Amygdala (tissue), 56 donors: ENCODE results near the gene MAP3K10.
"Not testable (repeated sequence)": the region's sequence is repeated elsewhere in the genome, so short reads cannot be mapped to it uniquely, and the experiment has no call there.

Experiments
- DNase-seq, 56 donors: peaks; one replicate each; lab custom pipeline; 2025; lab: John Stamatoyannopoulos, UW

The MAP3K10 gene

DNA sequence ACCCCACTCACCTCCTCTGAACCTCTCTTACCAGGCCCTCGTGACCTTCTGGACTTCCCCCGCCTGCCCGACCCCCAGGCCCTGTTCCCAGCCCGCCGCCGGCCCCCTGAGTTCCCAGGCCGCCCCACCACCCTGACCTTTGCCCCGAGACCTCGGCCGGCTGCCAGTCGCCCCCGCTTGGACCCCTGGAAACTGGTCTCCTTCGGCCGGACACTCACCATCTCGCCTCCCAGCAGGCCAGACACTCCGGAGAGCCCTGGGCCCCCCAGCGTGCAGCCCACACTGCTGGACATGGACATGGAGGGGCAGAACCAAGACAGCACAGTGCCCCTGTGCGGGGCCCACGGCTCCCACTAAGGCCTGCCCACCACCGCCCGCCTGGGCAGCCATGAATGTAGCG lies 23.7 kb downstream of the MAP3K10 start:
- DNase-seq, result no peak

DNA sequence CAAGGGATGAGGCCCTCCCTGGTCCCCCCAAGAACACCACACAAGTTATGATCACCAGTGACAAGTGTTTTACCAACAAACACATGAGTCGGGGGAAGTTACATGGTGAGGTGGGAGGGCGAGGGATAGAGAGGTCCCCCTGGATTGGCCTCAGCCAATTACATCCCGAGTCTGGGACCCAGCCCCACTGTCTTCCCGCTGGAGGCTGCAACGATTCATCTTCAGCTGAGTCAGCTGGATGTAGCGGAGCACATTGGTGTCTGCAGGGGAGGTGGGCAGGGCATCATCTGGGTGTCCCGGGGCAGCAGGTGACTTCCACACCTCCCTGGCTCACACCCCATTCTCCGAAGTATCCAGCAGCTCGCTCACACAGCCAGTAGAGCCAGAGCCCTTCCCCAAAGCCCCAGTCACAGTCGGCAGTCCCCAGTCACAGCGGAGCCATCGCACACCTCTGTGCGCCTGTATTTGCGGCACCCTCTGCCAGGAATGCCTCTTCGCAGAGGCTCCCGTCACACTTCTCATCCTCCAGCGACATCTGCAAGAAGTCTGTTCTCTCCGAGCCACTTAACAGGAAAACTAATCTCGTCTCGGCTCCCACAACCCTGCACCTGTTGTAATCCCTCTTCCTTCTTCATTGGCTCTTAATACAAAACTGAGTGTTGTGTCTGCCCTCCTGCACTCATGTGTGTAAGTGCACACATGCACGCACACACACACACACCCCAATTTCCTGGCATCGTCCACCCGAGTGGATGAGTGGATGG lies 25.0 kb downstream of the MAP3K10 start:
- DNase-seq, result peak in 1 of 56 donors; percentile 14

DNA sequence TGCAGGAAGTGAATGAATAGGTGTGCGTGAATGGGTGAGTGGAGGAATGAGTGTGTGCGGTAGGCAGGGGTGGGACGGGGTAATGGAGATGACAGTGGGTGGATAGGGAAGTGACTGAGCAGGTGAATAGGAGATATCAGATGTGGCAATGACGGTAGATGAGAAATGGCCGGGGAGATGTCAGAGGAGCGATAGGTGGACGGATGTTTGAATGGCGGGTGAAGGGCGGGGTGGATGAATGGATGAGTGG lies 25.5 kb downstream of the MAP3K10 start:
- DNase-seq, result no peak

DNA sequence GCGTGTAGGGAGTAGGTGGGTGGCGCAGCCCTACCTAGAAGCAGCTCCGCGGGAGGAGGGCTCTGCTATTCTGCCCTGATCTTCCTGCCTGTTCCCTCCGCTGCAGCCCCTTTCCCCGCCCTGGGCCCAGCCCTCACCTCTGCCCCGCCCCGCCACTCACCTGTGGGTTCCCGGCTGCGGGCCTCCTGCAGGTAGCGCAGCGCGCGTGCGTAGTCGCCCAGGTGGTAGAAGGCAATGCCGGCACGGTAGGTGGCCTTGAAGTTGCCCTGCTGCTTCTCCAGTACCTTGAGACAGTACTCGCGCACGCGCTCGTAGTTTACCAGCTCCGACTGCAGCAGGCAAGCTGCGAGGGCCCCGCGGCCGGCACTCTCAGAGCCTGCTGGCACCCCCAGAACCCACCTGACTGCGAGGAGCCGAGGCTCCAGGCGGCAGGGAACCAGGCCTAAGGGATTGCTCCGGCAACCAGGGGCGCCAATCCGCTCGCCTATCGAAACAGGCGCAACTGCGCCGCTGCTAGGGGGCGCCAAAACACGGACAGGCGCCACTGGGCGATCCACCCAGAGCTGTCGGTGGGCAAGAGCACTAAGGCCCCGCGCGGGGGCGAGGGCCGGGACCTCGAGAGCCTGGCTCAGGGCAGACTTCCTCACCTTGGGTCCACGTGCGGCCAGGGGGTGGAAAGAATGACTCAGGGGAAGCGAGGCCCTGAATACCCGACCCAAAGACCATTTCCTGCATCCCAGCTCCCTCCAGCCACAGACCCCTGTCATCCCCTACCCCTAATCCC lies 26.0 kb downstream of the MAP3K10 start:
- DNase-seq, result peak in 9 of 56 donors; percentile 8 to 44 (median 24)

DNA sequence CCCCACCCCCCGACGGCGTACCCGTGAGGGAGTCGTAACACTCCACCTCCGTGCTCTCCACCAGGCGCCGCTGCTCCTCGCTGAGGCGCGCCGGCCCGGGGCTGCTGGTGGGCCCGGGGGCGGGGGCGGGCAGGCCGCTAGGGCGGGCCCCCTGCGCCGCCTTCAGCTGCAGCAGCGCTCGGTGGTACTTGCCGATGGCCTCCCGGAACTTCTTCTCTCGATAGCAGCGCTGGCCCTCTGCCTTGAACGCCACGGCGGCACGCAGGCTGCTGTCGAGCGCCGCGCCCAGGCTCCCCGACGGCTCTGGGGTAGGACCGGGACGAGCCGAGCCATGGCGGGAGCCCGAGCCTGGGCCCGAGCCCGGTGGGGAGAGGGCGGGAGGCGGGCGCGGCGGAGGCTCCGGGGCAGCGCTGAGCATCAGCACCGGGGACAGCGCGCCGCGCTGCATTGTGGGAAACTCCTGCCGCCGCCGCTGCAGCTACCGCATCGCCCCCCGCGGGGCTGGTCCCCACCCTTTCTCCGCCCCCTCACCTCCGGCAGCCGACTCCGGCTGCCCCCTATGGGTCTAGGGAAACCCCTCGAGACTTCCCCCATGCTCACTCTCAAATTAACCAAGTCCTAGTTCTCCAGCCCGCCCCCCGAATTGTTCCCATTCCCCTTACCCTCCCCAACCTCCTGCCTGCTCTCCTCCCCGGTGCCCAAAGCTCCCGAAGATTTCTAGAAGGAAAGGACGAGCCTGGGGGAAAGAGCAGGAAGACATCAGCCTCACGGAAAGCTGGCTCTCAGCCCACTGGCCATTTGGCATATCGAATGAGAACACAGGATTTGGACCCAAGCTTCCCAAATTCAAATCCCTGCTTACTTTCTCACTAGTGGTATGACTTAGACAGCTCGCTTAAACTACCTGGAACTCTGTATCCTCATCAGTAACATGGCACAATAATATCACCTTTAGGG lies 27.0 kb downstream of the MAP3K10 start, which contains the start of gene TTC9B:
Gene TTC9B, minus strand, starts transcription at position 451 of the 957 bp plus-strand sequence. Its CDS starts 3 bp downstream, at position 448.
- DNase-seq, result peak in 31 of 56 donors; percentile 12 to 75 (median 35)

DNA sequence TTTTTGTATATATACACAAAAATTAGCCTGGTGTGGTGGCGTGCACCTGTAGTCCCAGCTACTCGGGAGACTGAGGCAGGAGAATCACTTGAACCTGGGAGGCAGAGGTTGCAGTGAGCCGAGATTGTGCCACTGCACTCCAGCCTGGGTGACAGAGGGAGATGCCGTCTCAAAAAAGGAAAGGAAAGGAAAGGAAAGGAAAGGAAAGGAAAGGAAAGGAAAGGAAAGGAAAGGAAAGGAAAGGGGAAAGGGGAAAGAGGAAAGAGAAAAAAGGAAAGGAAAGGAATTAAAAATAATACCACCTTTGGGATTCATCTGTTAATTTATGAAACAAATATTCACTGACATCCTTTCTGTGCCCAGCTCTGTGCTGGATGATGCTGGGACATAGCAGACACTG lies 27.8 kb downstream of the MAP3K10 start:
- not testable (repeated sequence) for DNase-seq

DNA sequence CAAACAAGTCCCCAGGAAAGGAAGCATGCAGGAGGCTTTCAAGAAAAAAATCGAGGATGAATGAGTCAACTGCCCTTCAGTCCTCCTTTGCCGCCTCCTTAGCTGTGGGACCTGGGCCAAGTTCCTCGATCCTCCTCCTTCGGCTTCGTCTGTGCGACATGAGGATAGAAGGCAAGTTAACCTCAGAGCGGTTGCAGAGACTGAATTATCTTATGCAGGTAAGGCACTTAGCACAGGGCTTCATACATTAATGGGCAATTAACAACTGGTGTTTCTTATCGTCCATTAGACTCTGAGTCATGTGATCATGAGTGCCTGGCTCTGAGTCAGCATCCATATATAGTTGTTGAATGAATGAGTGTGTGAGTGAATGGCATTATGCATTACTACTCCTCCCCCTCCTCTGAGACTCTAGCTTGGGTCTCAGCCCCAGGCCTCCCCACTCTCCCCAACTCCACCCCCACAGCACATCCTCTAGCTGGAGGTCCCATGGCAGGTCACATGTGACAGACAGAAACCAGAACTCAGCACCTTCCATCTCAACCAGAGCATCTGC lies 28.6 kb downstream of the MAP3K10 start:
- peak in 7 of 56 donors; percentile 5 to 71 (median 21) for DNase-seq

DNA sequence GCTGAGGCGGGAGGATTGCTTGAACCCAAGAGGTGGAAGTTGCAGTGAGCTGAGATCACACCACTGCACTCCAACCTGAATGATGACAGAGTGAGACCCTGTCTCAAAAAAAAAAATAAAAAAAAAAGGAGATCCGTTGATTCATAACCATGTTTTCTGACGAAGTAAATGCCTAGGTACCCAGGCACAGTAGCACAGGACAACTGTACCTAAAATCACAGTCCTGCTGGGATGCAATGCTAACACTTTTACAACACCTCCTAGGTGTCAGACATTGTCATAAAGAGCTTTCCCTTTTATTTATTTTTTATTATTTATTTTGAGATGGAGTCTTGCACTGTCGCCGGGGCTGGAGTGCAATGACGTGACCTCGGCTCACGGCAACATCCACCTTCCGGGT lies 29.4 kb downstream of the MAP3K10 start:
- DNase-seq, result no peak

DNA sequence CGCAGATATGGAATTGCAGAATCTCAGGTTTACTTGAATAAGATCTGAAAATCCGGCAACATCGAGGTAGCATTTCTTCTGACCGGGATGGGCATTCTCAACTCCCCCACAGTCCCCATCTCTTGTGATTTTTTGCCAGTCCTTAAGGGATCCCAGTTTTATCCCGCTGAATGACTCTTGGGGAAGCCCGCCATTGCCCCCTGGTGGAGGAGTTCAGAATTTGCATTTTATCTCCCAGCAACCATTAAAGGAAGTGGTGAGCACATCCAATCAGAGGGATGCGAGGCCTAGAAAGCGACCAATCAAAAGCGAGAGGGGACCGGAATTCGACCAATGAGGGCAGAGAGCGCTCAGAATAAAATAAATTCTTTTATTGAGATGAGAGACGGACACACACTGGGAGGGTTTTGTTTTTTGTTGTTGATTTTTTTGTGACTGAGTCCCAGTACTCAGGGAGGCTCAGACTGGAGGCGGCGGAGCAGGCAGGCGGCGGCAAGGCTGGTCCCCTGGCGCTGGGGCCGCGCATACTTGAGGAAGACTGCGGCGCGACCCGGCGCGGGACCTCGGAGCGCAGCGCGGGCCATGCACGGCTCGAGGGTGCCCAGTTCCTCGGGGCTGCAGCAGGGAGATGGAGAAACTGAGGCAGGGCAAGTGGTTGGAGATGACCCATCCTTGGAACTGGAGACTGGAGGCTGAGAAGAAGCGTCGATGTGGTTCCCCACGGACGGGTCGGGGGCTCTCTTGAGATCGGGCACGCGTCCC lies 30.8 kb downstream of the MAP3K10 start:
- DNase-seq, result peak in 55 of 56 donors; percentile 19 to 90 (median 66)

DNA sequence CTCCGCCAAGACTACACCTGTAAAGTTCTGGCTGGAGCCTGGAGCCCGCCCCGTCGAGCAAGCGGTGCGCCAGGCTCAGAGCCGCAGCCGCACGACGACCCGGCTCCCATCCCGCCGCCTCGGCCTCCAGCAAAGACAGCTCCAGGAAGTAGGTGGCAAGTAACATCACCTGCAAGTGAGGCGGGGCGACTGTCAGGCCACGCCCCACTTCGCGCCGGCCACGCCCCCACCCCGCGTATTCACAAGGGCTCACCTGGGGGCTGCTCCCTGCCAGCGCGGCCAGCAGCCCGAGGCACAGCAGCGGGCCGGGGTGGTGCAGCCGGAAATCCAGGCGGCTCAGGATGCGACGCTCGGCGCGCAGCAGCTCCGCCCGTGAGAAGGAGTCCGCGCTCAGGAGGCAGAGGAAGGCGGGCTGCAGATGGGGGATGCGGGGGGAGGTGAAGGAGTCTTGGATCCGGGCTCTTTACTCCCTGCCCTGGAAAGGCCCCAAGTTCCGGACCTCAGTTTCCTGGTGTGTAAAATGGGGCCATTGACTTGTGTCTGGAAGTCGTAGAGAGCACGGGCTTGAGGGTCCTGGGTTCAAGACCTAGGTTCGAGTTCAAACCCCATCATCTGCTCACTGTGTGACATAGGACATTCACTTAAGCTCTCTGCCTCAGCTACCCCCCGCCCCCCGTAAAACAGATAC lies 32.1 kb downstream of the MAP3K10 start:
- no peak for DNase-seq

DNA sequence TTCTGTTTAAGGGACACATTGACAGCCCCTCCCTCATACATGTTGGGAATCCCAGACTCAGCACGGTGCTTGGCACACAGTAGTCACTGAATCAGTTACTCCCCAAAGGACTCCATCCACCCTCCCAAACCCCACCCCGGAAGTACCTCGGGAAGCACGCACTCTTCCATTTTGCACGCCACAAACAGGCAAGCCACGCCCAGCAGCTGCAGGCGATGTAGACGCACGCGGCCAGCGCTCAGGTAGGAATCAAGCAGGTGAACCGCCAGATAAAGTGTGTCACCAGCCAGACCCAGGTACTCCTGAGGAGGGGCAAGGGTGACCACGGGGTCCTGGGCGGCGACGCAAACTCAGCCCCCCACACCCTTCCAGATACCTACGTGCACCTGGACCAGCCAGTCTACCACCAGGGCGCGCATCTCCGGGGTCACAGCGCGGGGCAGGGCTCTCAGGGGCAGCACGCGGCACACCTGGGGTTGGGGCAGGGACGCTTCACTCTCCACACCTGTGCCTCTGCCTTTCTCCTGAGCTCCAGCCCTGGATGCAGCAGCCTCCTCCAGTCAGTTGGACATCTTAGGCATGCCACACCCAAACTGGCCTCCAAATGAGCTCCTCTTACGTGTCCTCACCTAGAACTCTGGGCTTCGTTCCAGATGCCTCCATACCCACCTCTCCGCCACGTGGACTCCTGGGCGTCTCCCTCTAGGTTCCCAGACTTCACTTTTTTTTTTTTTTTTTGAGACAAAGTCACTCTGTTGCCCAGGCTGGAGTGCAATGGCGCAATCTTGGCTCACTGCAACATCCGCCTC lies 33.3 kb downstream of the MAP3K10 start:
- DNase-seq, result no peak

DNA sequence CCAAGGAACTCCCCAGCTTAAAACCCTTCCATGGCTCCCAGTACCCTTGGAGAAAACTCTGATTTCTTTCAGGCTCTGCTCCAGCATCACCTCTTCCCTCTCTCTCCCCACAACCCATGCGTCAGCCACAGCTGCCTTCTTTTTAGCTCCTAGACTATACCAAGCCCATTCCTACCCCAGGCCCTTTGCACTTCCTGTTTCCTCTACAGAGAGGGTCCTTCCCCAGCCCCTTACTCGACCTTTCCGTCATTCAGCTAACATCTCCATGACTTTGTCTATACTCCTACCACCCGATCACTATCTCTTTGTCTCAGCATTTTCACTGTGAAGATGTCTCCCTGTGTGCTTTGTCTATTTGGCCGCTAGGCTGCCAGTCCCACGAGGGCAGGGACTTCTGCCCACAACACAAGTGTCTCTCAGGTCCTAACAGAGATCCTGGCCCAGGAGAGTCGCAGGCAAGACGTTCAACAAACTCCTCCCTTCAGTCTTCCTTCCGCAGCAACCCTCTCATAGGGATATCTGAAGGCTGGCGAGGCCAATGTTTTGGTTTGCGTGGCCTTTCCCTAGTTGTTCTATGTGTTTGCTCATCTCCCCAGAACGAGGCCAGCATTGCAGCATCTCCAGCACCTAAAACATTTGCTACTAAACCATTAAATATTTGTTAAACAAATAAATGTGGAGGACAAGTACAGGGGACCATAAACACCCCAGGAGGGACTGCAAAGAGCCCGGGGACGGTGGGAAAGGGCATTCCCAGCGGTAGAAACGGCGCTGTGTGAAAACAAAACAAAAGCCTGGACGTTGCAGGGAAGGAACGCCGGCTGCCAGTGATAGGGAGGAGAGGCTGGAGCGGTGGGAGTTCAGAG lies 34.4 kb downstream of the MAP3K10 start:
- DNase-seq, result no peak

DNA sequence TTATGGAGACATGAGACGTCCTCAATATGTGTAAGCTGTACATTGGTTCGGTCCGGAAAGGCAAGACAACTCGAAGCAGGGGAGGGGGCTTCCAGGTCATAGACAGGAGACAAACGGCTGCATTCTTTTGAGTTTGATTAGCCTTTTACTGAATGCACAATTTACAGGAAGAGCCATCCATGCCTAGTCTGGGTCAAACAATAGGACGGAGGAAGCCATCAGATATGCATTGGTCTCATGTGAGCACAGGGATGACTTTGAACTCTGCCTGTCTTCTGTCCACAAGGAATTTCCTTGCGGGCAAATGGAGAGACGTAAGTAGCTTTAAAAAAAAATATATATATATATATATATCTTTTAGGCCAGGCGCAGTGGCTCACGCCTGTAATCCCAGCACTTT lies 37.1 kb downstream of the MAP3K10 start:
- no peak for DNase-seq

DNA sequence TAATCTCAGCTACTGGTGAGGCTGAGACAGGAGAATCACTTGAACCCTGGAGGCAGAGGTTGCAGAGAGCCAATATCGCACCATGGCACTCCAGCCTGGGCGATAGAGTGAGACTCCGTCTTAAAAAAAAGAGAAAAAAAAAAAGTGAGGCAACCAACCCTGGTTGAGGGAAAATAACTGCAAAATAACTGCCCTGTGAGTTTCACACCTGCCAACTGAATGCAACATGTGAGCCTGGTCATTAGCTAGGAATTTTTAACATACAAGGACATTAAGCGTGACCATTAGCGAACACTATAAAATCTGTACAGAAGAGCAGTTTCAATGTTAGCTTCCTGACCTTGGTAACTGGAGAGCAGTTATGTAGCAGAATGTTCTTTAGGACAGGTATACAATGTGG lies 37.6 kb downstream of the MAP3K10 start:
- no peak for DNase-seq

DNA sequence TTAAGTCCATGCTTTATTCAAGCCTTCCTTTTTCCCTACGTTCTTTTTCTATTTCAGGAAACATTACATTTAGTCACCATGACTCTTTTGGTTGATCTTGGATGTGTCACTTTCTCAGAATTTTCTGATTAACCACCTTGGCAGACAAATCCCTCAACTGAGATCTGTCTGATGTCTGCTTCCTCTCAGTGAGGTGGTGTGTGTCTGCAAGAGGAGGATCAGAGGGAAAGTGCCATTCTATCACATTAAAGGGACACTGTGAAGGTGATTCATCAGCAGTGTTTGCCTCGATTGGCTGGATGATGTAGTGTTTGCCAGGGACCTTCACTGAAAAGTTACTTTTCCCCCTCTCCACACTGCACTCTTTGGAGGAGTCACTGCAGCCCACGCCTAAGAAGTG lies 38.3 kb downstream of the MAP3K10 start:
- no peak for DNase-seq

DNA sequence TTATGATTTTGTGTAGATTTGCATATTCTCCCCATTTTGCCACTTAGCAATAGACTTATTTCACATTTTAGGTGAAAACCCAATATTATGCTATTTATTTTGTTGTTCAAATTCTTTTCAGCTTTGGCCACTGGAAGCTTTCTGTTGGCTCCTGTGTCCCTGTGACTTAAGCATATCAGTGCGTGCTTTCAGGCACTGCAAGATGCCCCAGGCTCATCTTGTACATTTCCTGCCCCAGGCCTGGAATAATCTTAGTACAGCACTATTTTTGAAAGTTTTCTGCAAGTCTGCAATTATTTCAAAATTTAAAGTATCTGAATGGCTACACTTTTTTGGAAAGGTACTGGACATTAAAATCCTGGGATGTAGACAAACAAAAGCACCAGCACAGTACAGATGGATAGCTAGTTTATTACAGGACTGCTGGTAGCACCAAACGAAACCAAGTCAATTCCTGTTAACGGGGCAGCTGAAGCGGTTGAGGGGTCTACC lies 38.7 kb downstream of the MAP3K10 start:
- DNase-seq, result no peak

DNA sequence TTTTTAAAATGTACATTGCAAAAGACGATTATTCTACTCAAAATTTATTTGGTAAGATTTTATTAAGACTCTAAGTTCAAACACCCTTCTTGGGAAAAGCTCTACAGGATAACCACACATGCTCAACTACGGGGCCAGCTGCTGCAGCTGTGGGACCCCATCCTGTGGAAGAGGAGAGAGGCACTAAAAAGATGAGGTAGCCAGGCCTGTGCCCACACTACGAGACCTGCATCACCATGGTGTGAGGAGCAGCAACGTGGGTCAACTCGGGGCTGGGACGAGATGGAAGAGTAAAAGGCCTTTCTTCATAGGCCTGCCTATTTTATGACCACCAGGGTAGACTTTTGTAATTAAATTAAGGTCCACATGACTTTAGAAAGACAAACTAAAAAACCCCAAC lies 39.8 kb downstream of the MAP3K10 start:
- DNase-seq, result no peak
